ENCODE results near the gene PROB1. TPM values are rescaled to one million over a fixed set of nuclear protein-coding genes. Genes with fewer than 3 reads are reported as not detected.
"Not testable (repeated sequence)": the region's sequence is repeated elsewhere in the genome, so short reads cannot be mapped to it uniquely, and the experiment has no call there.

Gene PROB1
- total and polyA plus RNA-seq, 11 donors, result 18.9 to 63.4 (median 35.8) TPM

- Histone ChIP-seq H3K27ac (peak overlapping the region in 2 of 12 donors; percentile 2 to 10), H3K9me3 (no peaks in the 10 kb centered on the region), H3K4me1 (peaks cover 2 to 66% (median 43%) of the 10 kb centered on the region in 12 donors), H3K27me3 (peaks cover 0 to 4% (median 0%) of the 10 kb centered on the region in 9 donors), H3K4me3 (no peak overlapping the region), H3K36me3 (peaks cover 0 to 11% (median 0%) of the 10 kb centered on the region in 9 donors)
- DNase-seq (peak in 1 of 5 donors; percentile 21), ATAC-seq (no peak)
- intact Hi-C loops (cut with DNase I), result loop anchor here in 1 of 10 donors (5.0 kb wide), 1 partner anchor 35 kb away; no protein-coding TSS in a partner anchor
- TF ChIP-seq POLR2A (IDR thresholded peaks at IDR 0.05) (no peak), CTCF (IDR thresholded peaks at IDR 0.05) (no peak)
- WGBS, 4 donors, result 56 to 83% (median 59%) methylated on average over 4 to 10 of the region's 10 CpGs
These were observed 7.2 kb downstream of the PROB1 start for GRCh38 chr5:139387611-139388197.

GRCh38 chr5:139386956-139387355 lies 7.9 kb downstream of the PROB1 start:
- peaks cover 2 to 62% (median 36%) of the 10 kb centered on the region in 12 donors for H3K4me1 ChIP-seq
- H3K4me3 ChIP-seq, ATAC-seq, H3K27ac ChIP-seq, H3K27me3 ChIP-seq, H3K36me3 ChIP-seq, H3K9me3 ChIP-seq: not testable (repeated sequence)
- WGBS, 4 donors, result 91 to 97% (median 96%) methylated on average over 10 of the region's 10 CpGs
- intact Hi-C loops (cut with DNase I), result loop anchor here in 1 of 10 donors (5.0 kb wide), 1 partner anchor 35 kb away; no protein-coding TSS in a partner anchor
- peak in 1 of 5 donors; percentile 9 for DNase-seq

- no peak for TF ChIP-seq CTCF (IDR thresholded peaks at IDR 0.05)
- no peak for TF ChIP-seq POLR2A (IDR thresholded peaks at IDR 0.05)
- no peak overlapping the region for H3K27ac ChIP-seq
These were observed 8.9 kb downstream of the PROB1 start for GRCh38 chr5:139386050-139386438.

GRCh38 chr5:139385061-139386049 lies 9.5 kb downstream of the PROB1 start:
- peak overlapping the region; percentile 22 to 84 (median 67) for H3K27ac ChIP-seq
- DNase-seq (peak in 1 of 5 donors; percentile 25), ATAC-seq (peak in 2 of 4 donors; percentile 9 to 47)
- no peaks in the 10 kb centered on the region for H3K9me3 ChIP-seq
- no peak for TF ChIP-seq POLR2A (IDR thresholded peaks at IDR 0.05)
- peak in 9 of 12 donors; percentile 9 to 52 (median 33) for TF ChIP-seq CTCF (IDR thresholded peaks at IDR 0.05)
- H3K4me3 ChIP-seq, result peak overlapping the region in 10 of 12 donors; percentile 25 to 60 (median 44)
- no peaks in the 10 kb centered on the region for H3K27me3 ChIP-seq
- intact Hi-C loops (cut with DNase I), result loop anchor here in 1 of 10 donors (5.0 kb wide), 1 partner anchor 37 kb away; no protein-coding TSS in a partner anchor
- H3K4me1 ChIP-seq, result peaks cover 0 to 46% (median 24%) of the 10 kb centered on the region in 12 donors
- peaks cover 0 to 3% (median 0%) of the 10 kb centered on the region in 9 donors for H3K36me3 ChIP-seq
- 34 to 49% (median 46%) methylated on average over 8 of the region's 8 CpGs for WGBS, 4 donors

More at GRCh38 chr5:139386050-139386438, 8.9 kb downstream of the PROB1 start:
- DNase-seq (peak in 1 of 5 donors; percentile 2), ATAC-seq (no peak)
- Histone ChIP-seq H3K36me3 (peaks cover 0 to 4% (median 0%) of the 10 kb centered on the region in 9 donors), H3K4me3 (no peak overlapping the region), H3K9me3 (no peaks in the 10 kb centered on the region), H3K27me3 (no peaks in the 10 kb centered on the region), H3K4me1 (peaks cover 0 to 53% (median 28%) of the 10 kb centered on the region in 12 donors)
- WGBS, 4 donors, result 87 to 96% (median 93%) methylated on average over 5 of the region's 5 CpGs
- intact Hi-C loops (cut with DNase I), result loop anchor here in 1 of 10 donors (5.0 kb wide), 1 partner anchor 36 kb away; no protein-coding TSS in a partner anchor
